Type B pancreatic cell (in vitro differentiated cells): ENCODE results near the gene EDARADD. TPM values are rescaled to one million over a fixed set of nuclear protein-coding genes. Genes with fewer than 3 reads are reported as not detected.
"Not testable (repeated sequence)": the region's sequence is repeated elsewhere in the genome, so short reads cannot be mapped to it uniquely, and the experiment has no call there.

ENCODE experiments used
- DNase-seq: peaks from one replicate; pipeline ENCODE4 v3.0.0; 2021; ENCODE audit warnings: mixed read lengths; ENCODE audit not compliant: unreplicated experiment; ENCODE audit errors: extremely low spot score
- H3K27ac Mint-ChIP-seq: 2 replicates; pipeline ENCODE4 v1.8.0; 2021; ENCODE audit warnings: mild to moderate bottlenecking, mixed read lengths
- H3K27me3 Mint-ChIP-seq: 2 replicates; pipeline ENCODE4 v1.8.0; 2021; ENCODE audit warnings: mixed read lengths
- H3K36me3 Mint-ChIP-seq: 2 replicates; pipeline ENCODE4 v1.8.0; 2021; ENCODE audit warnings: mixed read lengths
- H3K4me1 Mint-ChIP-seq: one replicate; pipeline ENCODE4 v1.8.0; 2021; ENCODE audit warnings: mixed read lengths; ENCODE audit not compliant: unreplicated experiment
- H3K4me3 Mint-ChIP-seq: 2 replicates; pipeline ENCODE4 v1.8.0; 2021; ENCODE audit warnings: mild to moderate bottlenecking, mixed read lengths
- H3K9me3 Mint-ChIP-seq: 2 replicates; pipeline ENCODE4 v1.8.0; 2021; ENCODE audit warnings: mixed read lengths
- CTCF ChIP-seq: fragments of 200-600 bp; sonication (generic); conservative IDR thresholded peaks from 2 replicates; pipeline ENCODE4 v1.5.0; 2021; ENCODE audit warnings: antibody characterized with exemption, mild to moderate bottlenecking
- total RNA-seq: library from RNA; stranded (reverse); gene quantifications from 2 replicates; pipeline ENCODE4 v1.2.1, GENCODE V29; 2021; ENCODE audit warnings: low replicate concordance

Gene EDARADD
- total RNA-seq, 1 donor from 2014 or later: 14.8 TPM

- Mint-ChIP-seq H3K4me1 (peaks cover 29% of the 10 kb centered on the region), H3K27ac (no peak overlapping the region), H3K36me3 (peaks cover 10% of the 10 kb centered on the region), H3K27me3 (no peaks in the 10 kb centered on the region), H3K9me3 (no peaks in the 10 kb centered on the region), H3K4me3 (no peak overlapping the region)
- TF ChIP-seq CTCF: no peak
- no peak for DNase-seq
Observed at GRCh38 chr1:236476019-236476418, 81.9 kb downstream of the EDARADD start.

- Mint-ChIP-seq H3K27me3 (no peaks in the 10 kb centered on the region), H3K27ac (peak overlapping the region; percentile 93), H3K9me3 (no peaks in the 10 kb centered on the region), H3K36me3 (peaks cover 19% of the 10 kb centered on the region), H3K4me1 (peaks cover 9% of the 10 kb centered on the region), H3K4me3 (peak overlapping the region; percentile 73)
- DNase-seq: no peak
- no peak for TF ChIP-seq CTCF
Observed at GRCh38 chr1:236480758-236481436, 86.8 kb downstream of the EDARADD start.

GRCh38 chr1:236484310-236484971, 90.4 kb downstream of the EDARADD start:
- peaks cover 16% of the 10 kb centered on the region for H3K4me1 Mint-ChIP-seq
- H3K9me3 Mint-ChIP-seq: no peaks in the 10 kb centered on the region
- DNase-seq: no peak
- TF ChIP-seq CTCF: no peak
- H3K27ac Mint-ChIP-seq: no peak overlapping the region
- H3K36me3 Mint-ChIP-seq: peaks cover 15% of the 10 kb centered on the region
- H3K4me3 Mint-ChIP-seq: no peak overlapping the region
- no peaks in the 10 kb centered on the region for H3K27me3 Mint-ChIP-seq

- H3K4me3 Mint-ChIP-seq: no peak overlapping the region
- peaks cover 20% of the 10 kb centered on the region for H3K4me1 Mint-ChIP-seq
- H3K27me3 Mint-ChIP-seq: no peaks in the 10 kb centered on the region
- H3K27ac Mint-ChIP-seq: no peak overlapping the region
- H3K9me3 Mint-ChIP-seq: no peaks in the 10 kb centered on the region
- no peak for DNase-seq
- no peak for TF ChIP-seq CTCF
- H3K36me3 Mint-ChIP-seq: peaks cover 10% of the 10 kb centered on the region
Observed at GRCh38 chr1:236486356-236487002, 92.4 kb downstream of the EDARADD start.

- H3K36me3 Mint-ChIP-seq, H3K4me3 Mint-ChIP-seq: not testable (repeated sequence)
Observed at GRCh38 chr1:236489161-236489560, 95.1 kb downstream of the EDARADD start.

More at GRCh38 chr1:236489161-236489560, 95.1 kb downstream of the EDARADD start:
- not testable (repeated sequence) for H3K9me3 Mint-ChIP-seq, H3K27ac Mint-ChIP-seq, DNase-seq, H3K27me3 Mint-ChIP-seq
- H3K4me1 Mint-ChIP-seq: peaks cover 26% of the 10 kb centered on the region
